Keratinocyte (primary cell): ENCODE data around the gene SUFU. TPM values are rescaled to one million over a fixed set of nuclear protein-coding genes. Genes with fewer than 3 reads are reported as not detected.

ENCODE experiments used
- DNase-seq: peaks from one replicate; pipeline ENCODE4 v3.0.0-alpha.2; 2011; ENCODE audit warnings: low read depth, missing footprints, low spot score
- FAIRE-seq: peaks from 2 replicates; lab custom pipeline; 2011; peaks lifted over from hg19 to GRCh38; lab: Jason Lieb, UNC
- H2AFZ ChIP-seq: 2 replicates; pipeline ENCODE4 v1.6.0; 2012; ENCODE audit warnings: low read length, control low read depth, inconsistent platforms; ENCODE audit not compliant: control insufficient read depth
- H3K27ac ChIP-seq: 2 replicates; pipeline ENCODE4 v1.5.1; 2011; ENCODE audit warnings: low read length; ENCODE audit not compliant: control insufficient read depth, insufficient read depth
- H3K27me3 ChIP-seq: 3 replicates; pipeline ENCODE4 v1.6.0; 2011; ENCODE audit warnings: low read length; ENCODE audit not compliant: control insufficient read depth, insufficient read depth; ENCODE audit errors: extremely low read depth
- H3K36me3 ChIP-seq, 2 experiments: 2 replicates in 1 of 2; 3 replicates in 1 of 2; pipeline ENCODE4 v1.5.1; 2011; ENCODE audit warnings: low read length in 2 of 2, mild to moderate bottlenecking in 1 of 2; ENCODE audit not compliant: control insufficient read depth in 2 of 2, insufficient read depth in 2 of 2; ENCODE audit errors: extremely low read depth in 1 of 2
- H3K4me1 ChIP-seq: 3 replicates; pipeline ENCODE4 v1.5.1; 2011; ENCODE audit warnings: low read length; ENCODE audit not compliant: control insufficient read depth, insufficient read depth; ENCODE audit errors: extremely low read depth
- H3K4me2 ChIP-seq: 3 replicates; pipeline ENCODE4 v1.6.0; 2011; ENCODE audit warnings: low read depth, low read length; ENCODE audit not compliant: control insufficient read depth, insufficient read depth; ENCODE audit errors: extremely low read depth
- H3K4me3 ChIP-seq, 3 experiments: fragments of 200-600 bp in 1 of 3; sonication (generic) in 1 of 3; 2 replicates in 2 of 3; 3 replicates in 1 of 3; pipeline ENCODE4 v1.5.1; 2011 to 2016; ENCODE audit warnings: low read length in 3 of 3, mild to moderate bottlenecking in 3 of 3, control low read depth in 2 of 3, inconsistent platforms in 1 of 3, low read depth in 1 of 3, mixed read lengths in 1 of 3, mixed run types in 1 of 3, moderate library complexity in 1 of 3; ENCODE audit not compliant: control insufficient read depth in 2 of 3, insufficient read depth in 2 of 3; ENCODE audit errors: extremely low read depth in 1 of 3
- H3K79me2 ChIP-seq: 2 replicates; pipeline ENCODE4 v1.6.0; 2012; ENCODE audit warnings: low read length; ENCODE audit not compliant: control insufficient read depth, insufficient read depth
- H3K9ac ChIP-seq: 3 replicates; pipeline ENCODE4 v1.6.0; 2011; ENCODE audit warnings: low read length; ENCODE audit not compliant: control insufficient read depth, insufficient read depth; ENCODE audit errors: extremely low read depth
- H3K9me1 ChIP-seq: 3 replicates; pipeline ENCODE4 v1.6.0; 2011; ENCODE audit warnings: low read length; ENCODE audit not compliant: control insufficient read depth, insufficient read depth; ENCODE audit errors: extremely low read depth
- H3K9me3 ChIP-seq: 2 replicates; pipeline ENCODE4 v1.5.1; 2012; ENCODE audit warnings: low read depth, low read length; ENCODE audit not compliant: control insufficient read depth
- H4K20me1 ChIP-seq: 3 replicates; pipeline ENCODE4 v1.6.0; 2011; ENCODE audit warnings: low read length; ENCODE audit not compliant: control insufficient read depth, insufficient read depth; ENCODE audit errors: extremely low read depth
- EZH2 ChIP-seq: IDR thresholded peaks from one replicate; pipeline ENCODE4 v1.6.1; 2012; ENCODE audit warnings: inconsistent platforms, mild to moderate bottlenecking, low read length, moderate library complexity
- dilution Hi-C: fragments of 300-500 bp; cut with MboI; formaldehyde crosslinking; loops from one replicate; pipeline ENCODE4 v1.7.0; 2020; ENCODE audit warnings: low sequenced_read_pairs; ENCODE audit not compliant: extremely low pct_ligation_motif_present
- polyA plus RNA-seq, 5 experiments: library from polyadenylated mRNA; depleted of rRNA in 3 of 5; stranded (reverse) in 3 of 5; stranded (forward) in 1 of 5; unstranded in 1 of 5; fragments of >200 nt; gene quantifications; 1 replicate in 1 of 5; 2 replicates in 3 of 5; 3 replicates in 1 of 5; pipeline versions ENCODE4 v1.2.1 to v1.2.3, GENCODE V29; 2011 to 2012; ENCODE audit warnings: missing spikeins in 2 of 5, low read depth in 1 of 5, low replicate concordance in 1 of 5
- TF ChIP-seq, protein P1 (sequence below), 3 experiments: IDR thresholded peaks in 1 of 3; conservative IDR thresholded peaks in 1 of 3; optimal IDR thresholded peaks in 1 of 3; 2 replicates in 2 of 3; 3 replicates in 1 of 3; pipeline versions ENCODE3 to v1.5.1; 2011; ENCODE audit warnings: low read length in 3 of 3, mild to moderate bottlenecking in 3 of 3, moderate library complexity in 2 of 3, control low read depth in 1 of 3, inconsistent platforms in 1 of 3; ENCODE audit not compliant: insufficient read depth in 2 of 3; ENCODE audit errors: extremely low read depth in 1 of 3

SUFU gene
- polyA plus RNA-seq, 1 donor (not counting 4 experiments of a cell fraction or from before 2014, with no cell fraction given): 3.7 TPM

DNA sequence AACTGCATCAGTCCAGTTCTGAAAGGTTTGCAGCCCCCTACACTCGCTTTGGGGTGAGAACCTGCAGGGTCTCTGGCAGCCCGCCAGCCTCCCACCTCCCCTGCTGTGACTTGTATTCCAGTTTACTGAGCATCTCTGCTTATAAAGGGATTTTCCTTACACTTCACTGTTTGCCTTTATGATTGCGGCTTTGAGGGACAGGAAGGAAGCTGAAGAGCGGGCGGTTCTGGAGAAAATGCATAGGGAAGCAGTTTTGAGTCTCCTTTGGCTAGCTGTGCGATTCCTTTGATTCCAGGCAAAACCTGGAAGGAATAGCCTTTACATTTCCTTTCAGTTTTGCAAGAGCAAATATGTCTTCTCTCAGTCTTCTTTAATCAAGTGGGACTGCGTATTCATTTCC is 75.6 kb downstream of the SUFU start:
- Histone ChIP-seq H3K36me3 (no peaks in the 10 kb centered on the region), H3K9ac (no peak overlapping the region), H3K79me2 (no peaks in the 10 kb centered on the region), H3K4me3 (no peak overlapping the region), H3K27me3 (no peaks in the 10 kb centered on the region), H3K4me1 (no peaks in the 10 kb centered on the region), H3K9me1 (no peaks in the 10 kb centered on the region), H3K27ac (no peak overlapping the region), H3K9me3 (no peaks in the 10 kb centered on the region), H3K4me2 (no peak overlapping the region), H2AFZ (no peak overlapping the region), H4K20me1 (no peaks in the 10 kb centered on the region)
- no peak for DNase-seq
- dilution Hi-C loops: loop anchor here (10.0 kb wide), 1 partner anchor 75 kb away; the partner anchor contains the start of genes ACTR1A and SUFU
- FAIRE-seq: no peak
- no peak for TF ChIP-seq EZH2
- TF ChIP-seq, protein P1, sequence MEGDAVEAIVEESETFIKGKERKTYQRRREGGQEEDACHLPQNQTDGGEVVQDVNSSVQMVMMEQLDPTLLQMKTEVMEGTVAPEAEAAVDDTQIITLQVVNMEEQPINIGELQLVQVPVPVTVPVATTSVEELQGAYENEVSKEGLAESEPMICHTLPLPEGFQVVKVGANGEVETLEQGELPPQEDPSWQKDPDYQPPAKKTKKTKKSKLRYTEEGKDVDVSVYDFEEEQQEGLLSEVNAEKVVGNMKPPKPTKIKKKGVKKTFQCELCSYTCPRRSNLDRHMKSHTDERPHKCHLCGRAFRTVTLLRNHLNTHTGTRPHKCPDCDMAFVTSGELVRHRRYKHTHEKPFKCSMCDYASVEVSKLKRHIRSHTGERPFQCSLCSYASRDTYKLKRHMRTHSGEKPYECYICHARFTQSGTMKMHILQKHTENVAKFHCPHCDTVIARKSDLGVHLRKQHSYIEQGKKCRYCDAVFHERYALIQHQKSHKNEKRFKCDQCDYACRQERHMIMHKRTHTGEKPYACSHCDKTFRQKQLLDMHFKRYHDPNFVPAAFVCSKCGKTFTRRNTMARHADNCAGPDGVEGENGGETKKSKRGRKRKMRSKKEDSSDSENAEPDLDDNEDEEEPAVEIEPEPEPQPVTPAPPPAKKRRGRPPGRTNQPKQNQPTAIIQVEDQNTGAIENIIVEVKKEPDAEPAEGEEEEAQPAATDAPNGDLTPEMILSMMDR (optimal IDR thresholded peaks at IDR 0.05 in 1 of 3, IDR thresholded peaks at IDR 0.05 in 1 of 3, conservative IDR thresholded peaks at IDR 0.05 in 1 of 3; ENCODE audit: extremely low read depth in 1 of 3, insufficient read depth in 2 of 3, low read length in 3 of 3): no peak

GRCh38 chr10:102580230-102580629 is 76.5 kb downstream of the SUFU start:
- H2AFZ ChIP-seq: no peak overlapping the region
- no peaks in the 10 kb centered on the region for H4K20me1 ChIP-seq
- H3K9me1 ChIP-seq: no peaks in the 10 kb centered on the region
- no peaks in the 10 kb centered on the region for H3K27me3 ChIP-seq
- DNase-seq: no peak
- H3K27ac ChIP-seq: no peak overlapping the region
- no peak overlapping the region for H3K4me3 ChIP-seq
- no peaks in the 10 kb centered on the region for H3K4me1 ChIP-seq
- H3K9me3 ChIP-seq: no peaks in the 10 kb centered on the region
- dilution Hi-C loops: no loop called here
- no peaks in the 10 kb centered on the region for H3K36me3 ChIP-seq
- H3K4me2 ChIP-seq: no peak overlapping the region
- TF ChIP-seq EZH2: no peak
- TF ChIP-seq, protein P1 (optimal IDR thresholded peaks at IDR 0.05 in 1 of 3, IDR thresholded peaks at IDR 0.05 in 1 of 3, conservative IDR thresholded peaks at IDR 0.05 in 1 of 3; ENCODE audit: extremely low read depth in 1 of 3, insufficient read depth in 2 of 3, low read length in 3 of 3): no peak
- no peak for FAIRE-seq
- no peaks in the 10 kb centered on the region for H3K79me2 ChIP-seq
- H3K9ac ChIP-seq: no peak overlapping the region
